ENCODE results near the gene ERH.
"Not testable (repeated sequence)": the region's sequence is repeated elsewhere in the genome, so short reads cannot be mapped to it uniquely, and the experiment has no call there.

Gene ERH

DNA sequence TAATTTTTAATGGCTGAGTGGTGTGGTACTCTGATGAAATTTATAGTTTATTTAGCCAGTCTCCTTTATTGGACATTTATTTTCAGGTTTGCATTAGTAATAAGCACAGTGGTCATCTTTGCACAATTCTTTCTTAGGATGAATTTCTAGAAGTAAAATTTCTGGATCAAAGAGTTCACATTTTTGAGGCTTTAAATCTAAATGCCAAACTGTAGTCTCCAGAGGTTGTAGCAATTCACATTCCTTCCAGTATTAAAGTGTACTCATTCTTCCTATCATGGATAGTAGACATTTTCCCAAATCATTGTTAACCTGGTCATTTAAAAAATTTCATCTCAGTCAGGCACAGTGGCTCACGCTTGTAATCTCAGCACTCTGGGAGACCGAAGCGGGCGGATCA lies 25.2 kb upstream of the ERH start:
- Histone ChIP-seq H3K36me3 (ENCODE audit: control insufficient read depth, insufficient read depth, low read length) (peaks cover 32% of the 10 kb centered on the region), H3K4me1 (ENCODE audit: control insufficient read depth, insufficient read depth, low read length) (no peaks in the 10 kb centered on the region), H3K27ac (ENCODE audit: low read depth, low read length) (no peak overlapping the region), H3K27me3 (ENCODE audit: control insufficient read depth, insufficient read depth, low read length) (no peaks in the 10 kb centered on the region), H3K4me3 (ENCODE audit: low read depth, low read length) (no peak overlapping the region), H3K9me3 (ENCODE audit: control insufficient read depth, insufficient read depth, low read depth, low read length) (peaks cover 10% of the 10 kb centered on the region), H3K9ac (ENCODE audit: low read length) (no peak overlapping the region)

- not testable (repeated sequence) for H3K27ac ChIP-seq (ENCODE audit: low read depth, low read length); H3K4me3 ChIP-seq (ENCODE audit: low read depth, low read length); H3K27me3 ChIP-seq (ENCODE audit: control insufficient read depth, insufficient read depth, low read length); H3K9me3 ChIP-seq (ENCODE audit: control insufficient read depth, insufficient read depth, low read depth, low read length); H3K9ac ChIP-seq (ENCODE audit: low read length); H3K4me1 ChIP-seq (ENCODE audit: control insufficient read depth, insufficient read depth, low read length); H3K36me3 ChIP-seq (ENCODE audit: control insufficient read depth, insufficient read depth, low read length)
These were observed 18.0 kb upstream of the ERH start for GRCh38 chr14:69416087-69416486.

DNA sequence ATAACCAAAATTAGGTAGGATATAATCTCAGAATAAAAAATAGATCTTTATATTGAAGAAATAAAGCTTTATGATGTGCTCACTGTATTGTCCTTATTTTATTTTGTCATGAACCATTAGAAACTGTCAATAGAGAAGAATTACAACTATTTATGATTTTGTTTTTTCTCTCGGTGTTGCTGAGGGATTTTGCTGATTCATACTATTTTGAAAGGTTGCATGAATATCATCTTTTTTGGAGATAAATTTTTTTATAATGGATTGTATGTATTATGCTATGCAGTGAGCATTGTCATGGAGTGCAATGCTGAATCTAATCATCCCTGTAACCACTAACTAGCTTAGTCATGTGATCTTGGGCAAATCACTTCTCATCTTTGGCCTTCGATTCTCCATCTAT lies 15.4 kb upstream of the ERH start:
- H3K27me3 ChIP-seq (ENCODE audit: control insufficient read depth, insufficient read depth, low read length) = no peaks in the 10 kb centered on the region
- H3K9ac ChIP-seq (ENCODE audit: low read length) = no peak overlapping the region
- H3K4me1 ChIP-seq (ENCODE audit: control insufficient read depth, insufficient read depth, low read length) = no peaks in the 10 kb centered on the region
- H3K4me3 ChIP-seq (ENCODE audit: low read depth, low read length) = no peak overlapping the region
- H3K36me3 ChIP-seq (ENCODE audit: control insufficient read depth, insufficient read depth, low read length) = no peaks in the 10 kb centered on the region
- no peak overlapping the region for H3K27ac ChIP-seq (ENCODE audit: low read depth, low read length)
- no peaks in the 10 kb centered on the region for H3K9me3 ChIP-seq (ENCODE audit: control insufficient read depth, insufficient read depth, low read depth, low read length)

DNA sequence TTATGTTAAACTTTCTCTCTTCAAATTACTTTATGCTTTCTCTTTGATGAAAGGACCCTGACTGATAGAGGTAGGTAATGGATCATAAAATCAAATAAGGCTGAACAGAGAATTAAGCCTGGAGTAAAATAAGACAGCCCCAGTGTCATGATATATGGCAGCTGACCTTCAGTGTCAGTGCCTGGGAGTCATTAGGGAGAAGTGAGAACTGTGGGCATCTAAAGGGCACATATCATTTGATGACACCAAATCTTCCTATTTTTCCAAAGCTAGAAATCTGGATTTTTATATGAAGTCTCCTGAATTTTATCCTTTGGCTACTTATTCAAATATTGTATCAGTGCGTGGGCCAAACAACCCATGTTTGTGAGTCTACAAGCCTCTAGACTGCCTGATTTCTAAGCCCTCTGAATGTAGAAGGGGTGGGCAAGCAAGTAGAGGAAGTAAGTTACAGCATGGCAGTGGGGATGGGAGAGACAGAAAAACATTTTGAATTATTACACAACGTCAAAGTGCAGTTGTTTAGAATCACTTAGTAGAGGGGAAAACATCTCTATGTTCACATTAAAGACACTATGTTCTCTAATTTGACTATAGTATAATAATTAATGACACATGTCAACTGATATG lies 10.3 kb upstream of the ERH start:
- no peaks in the 10 kb centered on the region for H3K9me3 ChIP-seq (ENCODE audit: control insufficient read depth, insufficient read depth, low read depth, low read length)
- no peaks in the 10 kb centered on the region; the same call in 1 of the 2 replicates for H3K36me3 ChIP-seq (ENCODE audit: control insufficient read depth, insufficient read depth, low read length)
- no peak overlapping the region for H3K4me3 ChIP-seq (ENCODE audit: low read depth, low read length)
- no peaks in the 10 kb centered on the region for H3K27me3 ChIP-seq (ENCODE audit: control insufficient read depth, insufficient read depth, low read length)
- no peak overlapping the region for H3K27ac ChIP-seq (ENCODE audit: low read depth, low read length)
- no peaks in the 10 kb centered on the region for H3K4me1 ChIP-seq (ENCODE audit: control insufficient read depth, insufficient read depth, low read length)
- no peak overlapping the region for H3K9ac ChIP-seq (ENCODE audit: low read length)

DNA sequence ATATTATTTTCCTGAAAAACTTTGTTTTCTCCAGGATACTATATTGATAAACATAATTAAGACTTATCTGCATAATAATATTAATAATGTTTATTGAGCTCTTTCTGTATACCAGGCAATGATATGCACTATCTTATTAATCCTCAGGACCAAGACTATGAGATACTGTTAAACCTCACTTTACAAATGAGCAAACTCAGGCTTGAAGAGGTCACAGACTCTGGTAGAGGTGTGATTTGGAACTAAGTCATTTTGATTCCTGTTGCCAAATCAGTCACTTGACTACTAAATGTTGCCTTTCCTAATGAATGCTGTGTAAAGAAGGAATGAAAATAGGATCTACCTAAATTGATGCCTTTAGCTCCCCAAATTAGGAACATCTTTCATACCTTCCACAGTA lies 7.7 kb upstream of the ERH start:
- Histone ChIP-seq H3K9ac (ENCODE audit: low read length) (no peak overlapping the region), H3K27me3 (ENCODE audit: control insufficient read depth, insufficient read depth, low read length) (no peaks in the 10 kb centered on the region), H3K4me1 (ENCODE audit: control insufficient read depth, insufficient read depth, low read length) (0 out of 2 replicates have a peak, but pooled peaks cover 3% of the 10 kb centered on the region), H3K9me3 (ENCODE audit: control insufficient read depth, insufficient read depth, low read depth, low read length) (no peaks in the 10 kb centered on the region), H3K4me3 (ENCODE audit: low read depth, low read length) (no peak overlapping the region), H3K27ac (ENCODE audit: low read depth, low read length) (no peak overlapping the region), H3K36me3 (ENCODE audit: control insufficient read depth, insufficient read depth, low read length) (no peaks in the 10 kb centered on the region; the same call in 1 of the 2 replicates)

- H3K9me3 ChIP-seq (ENCODE audit: control insufficient read depth, insufficient read depth, low read depth, low read length) = no peaks in the 10 kb centered on the region
- H3K4me3 ChIP-seq (ENCODE audit: low read depth, low read length) = no peak overlapping the region
- H3K27me3 ChIP-seq (ENCODE audit: control insufficient read depth, insufficient read depth, low read length) = no peaks in the 10 kb centered on the region
- H3K9ac ChIP-seq (ENCODE audit: low read length) = no peak overlapping the region
- no peak overlapping the region for H3K27ac ChIP-seq (ENCODE audit: low read depth, low read length)
- H3K36me3 ChIP-seq (ENCODE audit: control insufficient read depth, insufficient read depth, low read length) = no peaks in the 10 kb centered on the region; the same call in 1 of the 2 replicates
- H3K4me1 ChIP-seq (ENCODE audit: control insufficient read depth, insufficient read depth, low read length) = 0 out of 2 replicates have a peak, but pooled peaks cover 11% of the 10 kb centered on the region
These were observed 6.8 kb upstream of the ERH start for GRCh38 chr14:69404883-69405282.

DNA sequence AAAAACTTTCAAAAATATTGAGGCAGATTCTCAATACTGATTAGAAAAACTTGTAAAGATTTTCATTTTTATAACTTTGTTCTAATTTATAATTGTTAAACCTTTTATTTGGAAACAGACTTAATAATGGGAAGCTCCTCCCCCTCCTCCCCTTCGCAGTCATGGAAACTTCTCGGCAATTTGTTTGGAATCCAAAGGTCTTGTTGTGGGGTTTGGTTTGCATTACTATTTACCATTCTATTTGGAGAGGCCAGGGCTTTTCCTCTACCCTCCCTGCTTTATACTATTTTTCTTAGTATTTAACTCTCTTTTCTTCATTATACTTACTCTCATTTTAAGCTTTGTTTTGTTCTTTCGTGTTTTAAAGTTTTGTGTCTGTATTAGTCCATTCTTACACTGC lies 6.4 kb upstream of the ERH start:
- no peak overlapping the region for H3K9ac ChIP-seq (ENCODE audit: low read length)
- no peaks in the 10 kb centered on the region for H3K9me3 ChIP-seq (ENCODE audit: control insufficient read depth, insufficient read depth, low read depth, low read length)
- no peak overlapping the region for H3K27ac ChIP-seq (ENCODE audit: low read depth, low read length)
- 0 out of 2 replicates have a peak, but pooled peaks cover 13% of the 10 kb centered on the region for H3K4me1 ChIP-seq (ENCODE audit: control insufficient read depth, insufficient read depth, low read length)
- H3K36me3 ChIP-seq (ENCODE audit: control insufficient read depth, insufficient read depth, low read length) = no peaks in the 10 kb centered on the region; the same call in 1 of the 2 replicates
- H3K27me3 ChIP-seq (ENCODE audit: control insufficient read depth, insufficient read depth, low read length) = no peaks in the 10 kb centered on the region
- H3K4me3 ChIP-seq (ENCODE audit: low read depth, low read length) = no peak overlapping the region

- no peaks in the 10 kb centered on the region for H3K27me3 ChIP-seq (ENCODE audit: control insufficient read depth, insufficient read depth, low read length)
- H3K9me3 ChIP-seq (ENCODE audit: control insufficient read depth, insufficient read depth, low read depth, low read length) = no peaks in the 10 kb centered on the region
- no peak overlapping the region for H3K27ac ChIP-seq (ENCODE audit: low read depth, low read length)
- H3K4me3 ChIP-seq (ENCODE audit: low read depth, low read length) = no peak overlapping the region
- H3K9ac ChIP-seq (ENCODE audit: low read length) = no peak overlapping the region
- H3K4me1 ChIP-seq (ENCODE audit: control insufficient read depth, insufficient read depth, low read length) = 0 out of 2 replicates have a peak, but pooled peaks cover 18% of the 10 kb centered on the region
- H3K36me3 ChIP-seq (ENCODE audit: control insufficient read depth, insufficient read depth, low read length) = no peaks in the 10 kb centered on the region; the same call in 1 of the 2 replicates
These were observed 3.7 kb upstream of the ERH start for GRCh38 chr14:69401841-69402240.

- Histone ChIP-seq H3K36me3 (ENCODE audit: control insufficient read depth, insufficient read depth, low read length) (peaks cover 11% of the 10 kb centered on the region), H3K4me1 (ENCODE audit: control insufficient read depth, insufficient read depth, low read length) (0 out of 2 replicates have a peak, but pooled peaks cover 21% of the 10 kb centered on the region), H3K4me3 (ENCODE audit: low read depth, low read length) (peak overlapping the region; percentile 89), H3K9ac (ENCODE audit: low read length) (no peak overlapping the region), H3K9me3 (ENCODE audit: control insufficient read depth, insufficient read depth, low read depth, low read length) (no peaks in the 10 kb centered on the region), H3K27ac (ENCODE audit: low read depth, low read length) (no peak overlapping the region), H3K27me3 (ENCODE audit: control insufficient read depth, insufficient read depth, low read length) (no peaks in the 10 kb centered on the region)
These were observed 2.1 kb upstream of the ERH start for GRCh38 chr14:69400154-69400553.

- Histone ChIP-seq H3K9ac (ENCODE audit: low read length) (no peak overlapping the region), H3K27ac (ENCODE audit: low read depth, low read length) (no peak overlapping the region), H3K4me3 (ENCODE audit: low read depth, low read length) (peak overlapping the region; percentile 89), H3K4me1 (ENCODE audit: control insufficient read depth, insufficient read depth, low read length) (0 out of 2 replicates have a peak, but pooled peaks cover 21% of the 10 kb centered on the region), H3K27me3 (ENCODE audit: control insufficient read depth, insufficient read depth, low read length) (no peaks in the 10 kb centered on the region), H3K36me3 (ENCODE audit: control insufficient read depth, insufficient read depth, low read length) (peaks cover 15% of the 10 kb centered on the region), H3K9me3 (ENCODE audit: control insufficient read depth, insufficient read depth, low read depth, low read length) (no peaks in the 10 kb centered on the region)
These were observed 1.7 kb upstream of the ERH start for GRCh38 chr14:69399750-69400149.

GRCh38 chr14:69398818-69399210 lies 715 bp upstream of the ERH start:
- H3K27ac ChIP-seq (ENCODE audit: low read depth, low read length) = peak overlapping the region; percentile 94

More at GRCh38 chr14:69398818-69399210, 715 bp upstream of the ERH start:
- peak overlapping the region; percentile 89 for H3K4me3 ChIP-seq (ENCODE audit: low read depth, low read length)
- H3K9me3 ChIP-seq (ENCODE audit: control insufficient read depth, insufficient read depth, low read depth, low read length) = no peaks in the 10 kb centered on the region
- peaks cover 25% of the 10 kb centered on the region for H3K36me3 ChIP-seq (ENCODE audit: control insufficient read depth, insufficient read depth, low read length)
- H3K4me1 ChIP-seq (ENCODE audit: control insufficient read depth, insufficient read depth, low read length) = 0 out of 2 replicates have a peak, but pooled peaks cover 21% of the 10 kb centered on the region
- H3K9ac ChIP-seq (ENCODE audit: low read length) = peak overlapping the region; percentile 92
- H3K27me3 ChIP-seq (ENCODE audit: control insufficient read depth, insufficient read depth, low read length) = no peaks in the 10 kb centered on the region
